Pancreas (tissue), 10 donors: ENCODE data around the gene WSCD2. TPM values are rescaled to one million over a fixed set of nuclear protein-coding genes. Genes with fewer than 3 reads are reported as not detected.

Experiments used
- ATAC-seq, 4 donors: fragments of 200-7000 bp; cut with Tn5 transposase; one replicate each; pipeline versions ENCODE4 v1.8.0 to v1.9.1; 2020; ENCODE audit warnings: mild to moderate bottlenecking in 4 of 4, moderate library complexity in 4 of 4
- DNase-seq, 6 donors: peaks; one replicate each; pipeline ENCODE4 v3.0.0-alpha.2; 2020
- FAIRE-seq: peaks from 2 replicates; lab custom pipeline; 2012; peaks lifted over from hg19 to GRCh38; lab: Jason Lieb, UNC
- H3K27ac ChIP-seq, 4 donors: fragments of 200-600 bp; sonication (generic); 1 replicate in 3 of 4; 2 replicates in 1 of 4; pipeline versions ENCODE4 v1.5.0 to v1.8.0; 2020
- H3K27me3 ChIP-seq, 4 donors: fragments of 200-600 bp; one replicate each; pipeline ENCODE4 v1.8.0; 2021
- H3K36me3 ChIP-seq, 3 donors: fragments of 200-600 bp; sonication (generic) in 1 of 3; one replicate each; pipeline versions ENCODE4 v1.5.0 to v1.8.0; 2020 to 2021
- H3K4me1 ChIP-seq, 3 donors: fragments of 200-600 bp; one replicate each; pipeline ENCODE4 v1.8.0; 2021
- H3K4me3 ChIP-seq, 4 donors: fragments of 200-600 bp; sonication (generic) in 2 of 4; one replicate each; pipeline versions ENCODE4 v1.5.0 to v1.8.0; 2020 to 2021
- H3K9me3 ChIP-seq, 4 donors: fragments of 200-600 bp; one replicate each; pipeline ENCODE4 v1.8.0; 2021
- CTCF ChIP-seq, 4 donors: fragments of 200-600 bp; sonication (generic) in 3 of 4; IDR thresholded peaks; one replicate each; pipeline versions ENCODE4 v1.5.0 to v1.8.0; 2021; ENCODE audit warnings: antibody characterized with exemption in 4 of 4
- WGBS, 2 donors: extraction: QIAGEN DNeasy Blood & Tissue Kit; methylation state at CpG; one replicate each; pipeline ENCODE4 v1.1.7; 2013; 5-methylcytosine and 5-hydroxymethylcytosine counted together
- intact Hi-C, 3 donors: fragments of 100-400 bp; cut with DNase I; formaldehyde crosslinking; loops; one replicate each; pipeline versions ENCODE4 v1.11.1 to v1.14.2; 2022
- polyA plus RNA-seq, 2 donors: library from polyadenylated mRNA; stranded (reverse); fragments of 200-250 nt; gene quantifications; one replicate each; pipeline ENCODE4 v1.2.3, GENCODE V29; 2013
- total RNA-seq, 6 donors: library from RNA; stranded (reverse); fragmentation: NEBNext Ultra II Directional in 4 of 6; extraction: Animal tissue kit (Norgen Biotek cat#: 25700) in 4 of 6; gene quantifications; one replicate each; pipeline versions ENCODE4 v1.2.1 to v1.2.4, GENCODE V29; 2021 to 2023
- donor health status: healthy with polysubstance abuse.
- donor health status: DM: no; HTN: no; CAD: no; lungs with moderate emphysema.
- donor health status: DM: no; HTN: no; CAD: no.
- donor health status: control.
- donor health status: control.
- donor health status: Bipolar disorder and iron deficiency.
- donor health status: DM: yes; HTN: yes; CAD: no.
- donor health status: DM: no; HTN: no; CAD: no.
- donor health status: DM: no; HTN: no; CAD: no.
- donor health status: DM: yes; HTN: yes; CAD: no.

Gene WSCD2
- total and polyA plus RNA-seq, 8 donors = 0.14 to 5.8 (median 1.1) TPM; not detected in 1

DNA sequence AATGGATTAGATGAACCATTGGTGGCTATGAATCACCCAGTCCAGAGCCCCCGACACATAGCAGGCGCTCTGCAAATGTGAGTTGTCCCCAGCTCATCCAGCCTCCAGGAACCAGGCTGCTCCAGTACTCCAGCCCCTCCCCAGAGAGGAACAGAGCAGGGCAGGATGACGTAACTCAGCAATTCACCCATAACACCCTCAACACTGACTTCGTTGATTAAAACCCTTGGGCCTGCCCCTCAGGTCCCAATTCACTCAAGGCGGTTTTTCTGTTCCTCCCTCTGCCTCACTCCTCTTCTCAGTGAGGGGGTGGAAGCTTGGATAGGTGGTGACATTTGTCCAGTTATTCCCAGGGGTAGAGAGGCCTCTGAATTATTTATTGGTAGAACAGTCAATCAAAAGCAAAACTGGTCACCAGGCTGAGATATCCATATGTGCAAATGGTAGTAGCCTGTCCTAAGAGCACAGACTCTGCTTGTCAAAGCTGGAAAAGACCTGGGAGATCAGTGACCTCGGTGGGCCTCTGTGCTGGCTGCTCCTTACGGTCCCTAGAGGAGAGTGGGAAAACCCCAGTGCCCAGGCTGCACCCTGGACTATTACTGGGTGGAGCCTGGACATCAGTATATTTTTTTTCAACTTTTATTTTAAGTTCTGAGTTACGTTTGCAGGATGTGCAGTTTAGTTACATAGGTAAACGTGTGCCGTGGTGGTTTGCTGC is 113.1 kb downstream of the WSCD2 start:
- intact Hi-C loops = no loop called here
- Histone ChIP-seq H3K27me3 (peaks cover 0 to 6% (median 0%) of the 10 kb centered on the region in 4 donors), H3K4me1 (no peaks in the 10 kb centered on the region), H3K9me3 (no peaks in the 10 kb centered on the region), H3K27ac (no peak overlapping the region), H3K36me3 (no peaks in the 10 kb centered on the region), H3K4me3 (no peak overlapping the region)
- DNase-seq = no peak
- FAIRE-seq = no peak
- 46 to 50% methylated on average over 10 of the region's 10 CpGs for WGBS, 2 donors
- no peak for TF ChIP-seq CTCF (IDR thresholded peaks at IDR 0.05)
- ATAC-seq = no peak

GRCh38 chr12:108247130-108247529 is 118.0 kb downstream of the WSCD2 start:
- no peak overlapping the region for H3K4me3 ChIP-seq
- intact Hi-C loops = no loop called here
- FAIRE-seq (no peak), ATAC-seq (no peak), DNase-seq (no peak)
- no peaks in the 10 kb centered on the region for H3K9me3 ChIP-seq
- no peaks in the 10 kb centered on the region for H3K4me1 ChIP-seq
- WGBS, 2 donors = 59 to 73% methylated on average over 2 of the region's 2 CpGs
- no peak overlapping the region for H3K27ac ChIP-seq
- H3K36me3 ChIP-seq = no peaks in the 10 kb centered on the region
- peaks cover 0 to 4% (median 0%) of the 10 kb centered on the region in 4 donors for H3K27me3 ChIP-seq
- TF ChIP-seq CTCF (IDR thresholded peaks at IDR 0.05) = no peak

DNA sequence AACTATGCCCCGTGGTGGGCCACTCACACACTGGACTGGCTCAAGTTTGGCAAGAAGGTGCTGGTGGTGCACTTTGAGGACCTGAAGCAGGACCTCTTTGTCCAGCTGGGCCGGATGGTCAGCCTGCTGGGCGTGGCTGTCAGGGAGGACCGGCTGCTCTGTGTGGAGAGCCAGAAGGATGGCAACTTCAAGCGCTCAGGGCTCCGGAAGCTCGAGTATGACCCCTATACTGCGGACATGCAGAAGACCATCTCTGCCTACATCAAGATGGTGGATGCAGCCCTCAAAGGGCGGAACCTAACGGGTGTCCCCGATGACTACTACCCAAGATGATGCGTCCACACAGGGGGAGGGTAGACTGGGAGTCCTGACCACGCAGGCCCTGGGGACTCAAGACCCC is 118.9 kb downstream of the WSCD2 start:
- no peak overlapping the region for H3K27ac ChIP-seq
- 65 to 76% methylated on average over 13 of the region's 13 CpGs for WGBS, 2 donors
- DNase-seq = no peak
- H3K9me3 ChIP-seq = no peaks in the 10 kb centered on the region
- no peak for FAIRE-seq
- no peak for TF ChIP-seq CTCF (IDR thresholded peaks at IDR 0.05)
- H3K36me3 ChIP-seq = no peaks in the 10 kb centered on the region
- intact Hi-C loops = no loop called here
- ATAC-seq = no peak
- H3K4me3 ChIP-seq = no peak overlapping the region
- no peaks in the 10 kb centered on the region for H3K4me1 ChIP-seq
- peaks cover 0 to 4% (median 0%) of the 10 kb centered on the region in 4 donors for H3K27me3 ChIP-seq

DNA sequence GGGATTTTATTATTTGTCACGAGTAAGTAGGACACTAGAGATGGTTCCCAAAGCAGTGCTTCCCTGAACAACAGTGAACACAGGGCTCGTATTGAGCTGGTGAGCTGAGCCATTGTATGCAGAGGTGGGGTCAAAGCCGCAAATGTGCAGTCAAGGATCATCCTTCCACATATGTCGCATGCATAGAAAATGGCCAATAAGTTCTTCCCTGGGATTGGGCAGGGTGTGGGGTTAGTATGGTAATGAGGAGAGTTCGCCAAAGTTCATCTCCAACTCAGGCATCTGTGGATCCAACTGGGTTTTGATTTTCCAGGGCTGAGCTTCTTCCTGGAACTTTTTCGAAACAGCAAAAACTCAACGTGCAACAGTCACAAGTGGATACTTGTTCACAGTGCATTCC is 123.4 kb downstream of the WSCD2 start:
- H3K27ac ChIP-seq = no peak overlapping the region
- WGBS, 2 donors = 51 to 76% methylated on average over 7 of the region's 7 CpGs
- TF ChIP-seq CTCF (IDR thresholded peaks at IDR 0.05) = no peak
- no peaks in the 10 kb centered on the region for H3K4me1 ChIP-seq
- H3K4me3 ChIP-seq = no peak overlapping the region
- FAIRE-seq = no peak
- no peaks in the 10 kb centered on the region for H3K9me3 ChIP-seq
- intact Hi-C loops = no loop called here
- no peak for DNase-seq
- no peaks in the 10 kb centered on the region for H3K36me3 ChIP-seq
- ATAC-seq = no peak
- peaks cover 0 to 4% (median 0%) of the 10 kb centered on the region in 4 donors for H3K27me3 ChIP-seq

- intact Hi-C loops = no loop called here
- no peak overlapping the region for H3K27ac ChIP-seq
- 5 to 8% methylated on average over 3 to 4 of the region's 4 CpGs for WGBS, 2 donors
- no peak for TF ChIP-seq CTCF (IDR thresholded peaks at IDR 0.05)
- DNase-seq = no peak
- H3K27me3 ChIP-seq = peaks cover 0 to 4% (median 0%) of the 10 kb centered on the region in 4 donors
- H3K36me3 ChIP-seq = no peaks in the 10 kb centered on the region
- no peaks in the 10 kb centered on the region for H3K4me1 ChIP-seq
- no peaks in the 10 kb centered on the region for H3K9me3 ChIP-seq
- peak in 1 of 4 donors; percentile 35 for ATAC-seq
- FAIRE-seq = no peak
- no peak overlapping the region for H3K4me3 ChIP-seq
These were observed 124.5 kb downstream of the WSCD2 start for GRCh38 chr12:108253540-108253939.
